SIG-M5 treated with dmso at 0.1 percent for 504 hours (cell line): ENCODE data around the gene LCT.
"Not testable (repeated sequence)": the region's sequence is repeated elsewhere in the genome, so short reads cannot be mapped to it uniquely, and the experiment has no call there.

Source experiments
- DNase-seq: peaks from one replicate; lab custom pipeline; 2025; ENCODE audit not compliant: unreplicated experiment; lab: John Stamatoyannopoulos, UW

Gene LCT

DNA sequence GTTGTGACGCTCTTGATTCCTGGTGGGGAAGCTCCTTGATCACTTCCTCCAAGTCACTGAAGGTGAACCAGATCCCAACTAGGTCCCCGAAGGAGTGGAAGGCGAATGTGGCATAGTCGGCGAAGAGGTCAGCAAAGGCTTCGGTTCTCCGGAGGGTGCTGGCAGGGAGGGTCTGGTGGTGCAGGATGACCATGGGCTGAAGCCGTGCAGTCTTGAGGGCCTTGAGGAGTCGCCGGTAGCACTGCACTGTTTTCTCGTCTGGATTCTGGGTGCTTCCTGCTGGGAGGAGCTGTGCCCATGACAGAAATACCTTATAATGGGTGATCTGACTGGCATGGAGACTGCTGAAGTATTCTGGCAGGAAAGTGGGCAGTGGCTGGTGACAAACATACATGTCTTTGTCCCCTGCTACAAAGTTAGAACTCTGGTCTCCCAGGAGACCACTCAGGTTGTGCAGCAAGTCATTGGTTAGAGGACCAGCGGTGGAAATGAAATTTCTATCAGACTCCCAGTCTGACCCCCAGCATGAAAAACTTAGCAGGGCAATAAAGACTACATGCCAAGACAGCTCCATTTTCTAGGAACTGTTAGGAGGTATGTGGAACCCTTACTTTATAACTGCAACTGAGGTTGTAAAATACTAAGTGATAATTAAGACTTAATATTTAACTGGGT is at the start of gene LCT:
LCT (minus strand) TSS at position 589 of the 675 bp plus-strand sequence; CDS start at position 574, 15 bp downstream.
- no peak for DNase-seq

DNA sequence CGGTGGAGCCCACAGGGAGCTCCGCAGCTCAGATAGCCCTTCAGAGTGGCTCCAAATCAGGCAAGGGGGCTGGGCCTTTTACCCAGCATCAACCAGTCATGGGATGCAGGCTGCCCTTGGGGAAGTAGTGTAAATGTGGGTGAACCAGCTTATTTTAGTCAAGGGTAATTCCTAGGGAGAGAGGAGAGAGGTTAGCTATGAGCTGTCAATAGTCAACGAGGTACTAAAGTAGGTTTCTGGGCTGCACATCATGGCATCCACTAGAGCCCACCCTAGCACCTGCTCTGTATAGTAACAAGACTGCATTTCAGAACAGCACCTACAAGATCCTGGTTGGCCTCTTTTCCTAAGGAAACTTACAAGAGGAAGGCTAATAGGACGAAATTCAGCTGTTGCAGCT is 48.7 kb upstream of the LCT start:
- no peak for DNase-seq

DNA sequence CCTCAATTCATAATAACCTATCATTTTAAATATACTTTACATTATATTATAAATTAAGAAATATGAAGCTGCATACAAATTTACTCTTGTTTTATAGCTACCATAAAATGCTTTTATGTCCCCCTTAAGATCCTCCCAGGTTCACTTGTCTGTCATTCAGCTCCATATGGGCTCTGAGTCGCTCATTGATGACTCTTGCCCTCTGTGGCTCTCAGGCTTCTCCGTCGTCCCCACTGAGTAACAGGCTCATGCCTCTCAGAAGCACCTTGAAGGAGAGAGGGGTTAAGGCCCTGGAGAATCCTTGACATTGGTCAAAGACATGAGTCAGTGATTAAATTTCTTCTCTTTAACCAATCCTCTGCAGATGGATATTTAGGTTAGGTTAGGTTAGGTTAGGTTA is 45.4 kb upstream of the LCT start:
- no peak for DNase-seq

DNA sequence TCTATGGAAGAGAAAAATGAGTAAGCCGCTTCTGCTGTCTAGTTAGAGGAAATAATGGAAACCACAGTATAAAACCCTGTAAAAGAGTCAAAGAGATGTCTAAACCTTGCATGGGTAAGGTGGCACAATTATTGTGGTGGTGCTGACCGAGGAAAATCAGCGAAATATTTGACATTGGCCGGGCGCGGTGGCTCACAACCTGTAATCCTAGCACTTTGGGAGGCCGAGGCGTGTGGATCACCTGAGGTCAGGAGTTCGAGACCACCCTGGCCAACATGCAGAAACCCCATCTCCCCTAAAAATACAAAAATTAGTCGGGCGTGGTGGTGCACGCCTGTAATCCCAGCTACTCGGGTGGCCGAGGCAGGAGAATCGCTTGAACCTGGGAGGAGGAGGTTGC is 39.8 kb upstream of the LCT start:
- DNase-seq = not testable (repeated sequence)

DNA sequence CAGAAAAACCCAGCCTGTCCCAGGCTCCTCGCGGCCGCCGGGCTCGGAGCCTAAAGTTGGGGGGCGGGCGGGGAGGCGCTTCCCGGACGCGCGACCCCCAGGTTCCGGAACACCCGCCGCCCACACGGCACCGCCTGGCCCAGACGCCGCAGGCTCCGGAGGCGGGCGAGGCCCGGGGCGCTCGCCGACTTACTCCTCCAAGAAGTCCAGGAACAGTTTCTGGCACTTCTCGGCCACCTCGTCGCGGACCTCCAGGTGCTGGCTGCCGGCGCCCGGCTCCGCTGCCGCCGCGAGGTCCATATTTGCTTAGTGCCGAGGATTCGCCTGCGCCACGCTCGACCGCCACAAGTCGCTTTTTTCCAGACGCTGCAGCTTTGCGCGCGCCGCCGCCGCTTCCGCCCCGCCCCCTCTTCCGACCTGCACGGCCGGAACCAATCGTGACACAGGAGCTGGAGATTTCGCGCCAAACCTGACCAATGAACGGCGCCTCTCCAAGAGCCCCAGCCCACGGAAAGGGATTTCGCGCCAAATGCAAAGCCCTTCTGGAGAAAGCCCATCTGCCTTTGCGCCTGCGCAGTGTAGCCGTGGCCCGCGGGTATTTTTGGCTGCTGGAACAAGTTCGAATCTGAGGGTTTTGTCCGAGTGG is 39.2 kb upstream of the LCT start, which contains the start of gene MCM6:
MCM6 (minus strand) TSS at position 378 of the 646 bp plus-strand sequence; CDS start at position 300, 78 bp downstream.
- DNase-seq = peak; percentile 98

DNA sequence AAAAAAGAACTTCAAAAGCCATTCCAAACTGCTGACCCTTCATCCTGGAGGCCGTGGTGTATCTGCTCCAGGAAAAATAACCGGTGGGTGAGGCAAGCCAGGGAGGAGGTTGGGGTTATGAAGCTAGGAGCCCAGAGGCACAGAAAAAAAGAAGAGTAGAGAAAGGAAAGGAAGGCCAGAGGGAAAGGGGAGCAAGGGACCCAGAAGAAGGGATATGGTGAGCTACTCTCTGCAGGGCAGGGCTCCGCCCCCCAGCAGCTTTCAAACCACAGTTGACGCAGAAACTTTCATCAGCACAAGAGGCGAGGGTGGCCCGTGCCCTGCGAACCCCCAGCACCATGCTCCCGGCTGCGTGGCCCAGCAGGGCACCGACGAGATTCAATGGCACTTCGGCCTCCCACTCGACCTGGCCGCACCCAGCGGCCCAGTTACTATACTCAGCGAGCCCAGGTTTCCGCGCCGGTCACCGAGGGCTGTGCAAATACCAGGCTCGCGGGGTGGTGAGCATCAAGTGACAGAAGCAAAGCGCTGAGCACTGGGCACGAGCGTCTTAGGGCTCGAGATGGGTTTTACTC is 38.6 kb upstream of the LCT start:
- peak; percentile 75 for DNase-seq

DNA sequence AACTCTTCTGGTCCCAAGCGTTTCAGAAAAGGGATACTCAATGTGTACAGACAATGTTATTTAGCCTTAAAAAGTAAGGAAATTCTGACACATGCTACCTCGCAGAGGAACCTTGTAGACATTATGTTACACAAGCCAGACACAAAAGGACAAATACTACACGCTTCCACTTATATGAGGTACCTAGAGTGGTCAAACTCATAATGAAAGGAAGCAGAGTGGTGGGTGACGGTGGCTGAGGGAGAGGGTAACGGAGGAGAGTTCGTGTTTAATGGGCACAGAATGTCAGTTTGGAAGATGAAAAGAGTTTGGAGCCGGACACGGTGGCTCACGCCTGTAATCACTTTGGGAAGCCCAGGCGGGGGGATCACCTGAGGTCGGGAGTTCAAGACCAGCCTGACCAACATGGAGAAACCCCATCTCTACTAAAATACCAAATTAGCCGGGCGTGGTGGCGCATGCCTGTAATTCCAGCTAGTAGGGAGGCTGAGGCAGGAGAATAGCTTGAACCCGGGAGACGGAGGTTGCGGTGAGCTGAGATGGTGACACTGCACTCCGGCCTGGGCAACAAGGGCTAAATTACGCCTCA is 37.9 kb upstream of the LCT start:
- DNase-seq = peak; percentile 16

DNA sequence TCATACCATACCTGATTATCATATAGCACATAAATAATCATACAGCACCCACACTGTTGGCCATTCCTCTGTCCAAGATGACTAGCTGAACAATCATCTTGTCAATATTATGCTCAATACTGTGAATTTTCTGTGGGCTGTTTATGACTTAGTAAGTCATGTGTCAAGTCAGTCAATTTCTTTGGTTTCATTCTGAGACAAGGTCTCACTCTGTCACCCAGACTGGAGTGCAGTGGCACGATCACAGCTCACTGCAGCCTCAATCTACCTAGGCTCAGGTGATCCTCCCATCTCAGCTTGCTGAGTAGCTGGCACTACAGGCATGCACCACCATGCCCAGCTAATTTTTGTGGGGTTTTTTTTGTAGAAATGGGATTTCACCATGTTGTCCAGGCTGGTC is 33.6 kb upstream of the LCT start:
- no peak for DNase-seq

DNA sequence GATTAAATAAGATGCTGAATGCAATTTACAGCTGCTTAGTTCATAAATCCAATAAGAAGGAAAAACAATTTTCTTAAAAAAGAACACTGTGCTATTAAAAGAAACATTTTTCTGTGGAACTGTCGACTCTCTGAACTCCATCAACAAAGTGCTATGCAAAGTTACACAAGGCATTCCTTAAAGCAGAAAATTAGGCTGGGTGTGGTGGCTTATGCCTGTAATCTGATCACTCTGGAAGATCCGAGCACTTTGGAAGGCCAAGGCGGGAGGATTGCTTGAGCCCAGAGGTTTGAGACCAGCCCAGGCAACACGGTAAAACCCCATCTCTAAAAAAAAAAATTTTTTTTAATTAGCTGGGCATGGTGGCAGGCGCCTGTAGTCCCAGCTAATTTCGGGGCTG is 26.2 kb upstream of the LCT start:
- DNase-seq = no peak

DNA sequence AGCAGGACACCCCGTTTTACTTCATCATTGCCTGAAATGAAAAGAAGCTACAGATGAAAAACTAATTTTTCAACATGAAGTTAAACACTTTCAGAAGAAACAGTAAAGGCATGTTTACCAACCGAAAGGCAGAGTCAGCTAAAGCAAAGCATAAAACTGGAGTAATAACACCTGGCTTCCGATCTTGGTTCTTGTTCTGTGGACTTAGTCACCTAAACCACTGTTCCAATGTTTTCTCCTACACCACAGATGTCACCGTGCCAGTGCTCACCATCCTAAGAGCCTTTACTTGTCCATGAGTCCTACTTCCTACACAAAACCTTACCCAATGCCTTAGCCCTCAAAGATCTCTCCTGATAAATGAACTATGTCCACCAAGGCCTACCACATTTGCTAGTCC is 25.7 kb upstream of the LCT start:
- DNase-seq = no peak

DNA sequence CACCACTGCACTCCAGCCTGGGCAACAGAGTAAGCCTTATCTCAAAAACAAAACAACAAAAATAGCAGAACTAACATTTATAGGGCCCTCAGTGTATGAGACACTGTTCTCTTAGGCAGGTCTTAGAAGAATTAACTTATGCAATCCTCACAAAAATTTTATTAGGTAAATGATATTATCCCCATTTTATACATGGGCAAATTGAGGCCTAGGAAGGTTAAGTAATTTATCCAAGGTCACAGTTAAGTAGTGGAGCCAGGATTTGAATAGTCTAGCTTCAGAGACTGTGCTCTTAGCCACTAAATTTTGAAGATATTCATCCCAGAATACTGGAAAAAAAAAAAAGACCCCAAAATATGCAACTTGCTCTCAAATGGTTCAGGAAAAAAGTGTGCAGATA is 16.4 kb upstream of the LCT start:
- DNase-seq = no peak

DNA sequence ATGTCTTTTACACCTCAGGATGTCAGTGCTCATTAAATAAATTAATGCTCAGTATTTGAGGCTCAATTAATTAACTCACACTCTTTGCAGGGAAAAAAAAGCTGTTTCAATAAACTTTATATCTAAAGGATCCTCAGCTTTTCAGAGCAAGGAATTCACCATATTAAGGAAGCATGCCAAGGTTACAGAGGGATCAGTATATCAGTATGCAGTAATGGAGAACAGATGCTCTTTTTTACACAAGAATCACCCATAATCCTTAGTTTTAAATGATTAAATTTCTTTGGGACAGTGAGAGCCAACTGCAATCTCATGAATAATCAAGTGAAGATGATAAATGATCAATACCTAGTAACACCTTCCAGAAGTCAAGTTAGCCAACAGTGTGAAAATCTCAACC is 14.9 kb upstream of the LCT start:
- no peak for DNase-seq

DNA sequence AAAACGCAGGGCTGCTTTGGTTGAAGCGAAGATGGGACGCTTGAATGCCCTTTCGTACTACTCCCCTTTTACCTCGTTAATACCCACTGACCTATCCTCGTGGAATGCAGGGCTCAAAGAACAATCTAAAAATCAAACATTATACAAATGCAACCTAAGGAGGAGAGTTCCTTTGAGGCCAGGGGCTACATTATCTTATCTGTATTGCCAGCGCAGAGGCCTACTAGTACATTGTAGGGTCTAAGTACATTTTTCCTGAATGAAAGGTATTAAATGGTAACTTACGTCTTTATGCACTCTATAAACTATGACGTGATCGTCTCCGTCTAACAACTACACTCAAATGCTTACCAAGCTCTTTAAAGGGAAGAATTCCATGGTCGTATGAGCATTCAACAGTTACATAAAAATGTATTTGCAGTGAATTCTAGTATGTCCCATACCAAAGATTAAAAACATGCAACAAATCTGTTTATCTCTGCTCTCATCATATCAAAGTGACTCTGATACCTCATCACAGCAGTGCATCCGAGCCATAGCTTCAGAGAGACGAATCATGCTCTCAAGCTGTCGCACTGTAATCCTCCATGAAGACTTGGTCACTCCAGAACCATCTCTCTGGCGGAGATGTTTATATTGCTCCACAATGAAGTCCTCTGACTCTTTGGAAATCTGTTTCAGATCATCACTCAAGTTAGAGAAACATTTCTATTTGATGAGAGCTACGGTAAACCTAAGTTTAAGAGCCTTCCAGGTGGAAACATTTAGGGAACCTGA is 14.1 kb upstream of the LCT start:
- DNase-seq = no peak

DNA sequence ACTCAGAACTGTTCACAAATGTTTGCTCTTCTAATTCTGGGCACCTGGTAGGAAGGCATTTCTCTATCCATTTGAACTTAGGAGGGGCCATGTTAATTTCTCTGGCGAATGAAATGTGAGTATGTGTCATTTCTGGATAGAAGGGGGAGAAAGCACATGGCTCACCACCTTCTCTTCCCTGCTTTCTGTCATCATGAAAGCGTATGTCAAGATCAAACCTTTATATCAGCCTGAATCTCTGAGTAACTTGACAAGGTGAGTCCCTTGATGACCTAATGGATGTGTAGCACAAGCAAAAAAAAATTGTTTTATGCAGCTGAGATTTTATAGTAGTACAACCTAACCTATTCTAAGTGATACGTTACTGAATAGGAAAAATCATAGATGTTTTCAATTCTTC is 12.1 kb upstream of the LCT start:
- no peak for DNase-seq

DNA sequence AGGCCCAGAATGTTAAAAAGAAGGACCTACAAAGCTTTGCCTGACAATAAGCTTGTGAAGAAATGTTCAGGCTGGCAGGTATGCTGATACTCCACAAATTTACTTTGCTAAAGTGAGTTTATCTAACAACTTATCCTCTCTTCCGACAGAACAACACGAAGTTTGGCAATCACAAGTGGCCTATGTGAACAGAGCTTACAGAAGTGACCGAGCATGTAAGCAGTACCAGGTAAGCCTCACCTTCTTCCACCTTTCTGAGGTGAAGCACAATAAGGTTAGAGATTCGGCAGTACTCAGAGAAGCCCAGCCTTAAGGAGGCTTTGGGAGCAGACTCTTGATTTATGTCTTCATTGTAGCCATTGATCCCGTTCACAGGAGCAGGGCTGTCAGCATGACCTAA is 9.0 kb upstream of the LCT start:
- DNase-seq = no peak

DNA sequence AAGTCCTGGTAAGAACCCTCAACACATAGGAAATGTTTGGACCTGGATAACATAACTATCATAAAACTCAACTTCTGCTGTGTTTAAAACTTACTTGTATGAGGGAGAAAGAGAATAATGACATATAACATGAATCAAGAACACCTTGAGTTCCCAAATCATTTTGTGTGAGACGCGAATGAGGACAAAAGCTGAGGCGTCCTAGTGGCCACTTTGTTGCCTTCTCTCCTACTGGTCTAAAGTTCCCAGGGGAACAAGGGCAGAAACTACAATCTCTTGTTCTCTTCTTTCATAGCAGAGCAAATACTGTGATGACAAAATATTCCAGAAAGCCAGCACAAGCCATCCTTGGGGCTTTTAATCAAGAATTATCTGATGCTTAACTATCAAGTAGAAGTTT is 8.3 kb upstream of the LCT start:
- DNase-seq = no peak

DNA sequence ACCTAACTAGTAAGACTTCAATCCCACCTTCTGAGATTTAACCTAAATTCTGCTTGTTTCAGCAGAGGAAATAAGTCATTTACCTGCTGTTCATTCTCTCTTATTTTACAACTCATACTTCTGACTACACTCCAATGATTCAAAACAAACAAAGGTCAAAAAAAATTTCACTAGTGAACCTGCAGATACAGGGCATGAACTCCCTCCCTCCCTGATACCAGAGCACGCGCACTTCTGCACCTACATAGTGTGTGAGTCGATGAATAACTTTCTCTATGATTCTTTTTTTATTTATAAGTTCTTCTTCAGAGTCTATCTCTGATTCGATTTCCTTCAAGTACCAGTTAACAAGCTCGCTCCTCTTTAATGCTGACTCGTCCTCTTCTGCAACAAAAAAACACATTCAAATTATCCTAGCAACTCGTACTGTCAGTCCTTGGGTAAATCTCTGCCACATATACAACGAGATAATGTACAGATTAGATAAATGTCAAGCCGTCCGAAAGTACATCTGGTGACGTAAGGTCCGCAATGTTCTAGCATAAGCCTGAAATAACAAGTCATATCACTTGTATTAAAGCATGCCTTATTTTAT is 7.4 kb upstream of the LCT start:
- no peak for DNase-seq

DNA sequence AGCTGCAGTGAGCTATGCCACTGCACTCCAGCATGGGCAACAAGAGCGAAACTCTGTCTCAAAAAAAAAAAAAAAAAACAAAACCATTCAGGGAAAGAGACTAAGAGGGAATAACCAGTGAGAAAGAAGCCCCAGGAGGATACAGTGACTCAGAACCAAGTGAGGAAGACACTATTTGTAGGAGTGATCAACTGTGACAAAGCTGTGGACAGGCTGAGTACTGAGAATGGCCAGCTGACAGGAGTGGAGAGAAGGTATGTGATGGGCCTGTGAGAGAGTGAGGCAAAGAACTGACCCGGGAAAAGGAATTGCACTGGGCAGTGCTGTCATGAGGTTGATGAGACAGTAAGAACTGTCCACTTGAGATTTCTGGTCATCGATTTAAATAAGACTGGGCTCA is 6.7 kb upstream of the LCT start:
- DNase-seq = no peak

DNA sequence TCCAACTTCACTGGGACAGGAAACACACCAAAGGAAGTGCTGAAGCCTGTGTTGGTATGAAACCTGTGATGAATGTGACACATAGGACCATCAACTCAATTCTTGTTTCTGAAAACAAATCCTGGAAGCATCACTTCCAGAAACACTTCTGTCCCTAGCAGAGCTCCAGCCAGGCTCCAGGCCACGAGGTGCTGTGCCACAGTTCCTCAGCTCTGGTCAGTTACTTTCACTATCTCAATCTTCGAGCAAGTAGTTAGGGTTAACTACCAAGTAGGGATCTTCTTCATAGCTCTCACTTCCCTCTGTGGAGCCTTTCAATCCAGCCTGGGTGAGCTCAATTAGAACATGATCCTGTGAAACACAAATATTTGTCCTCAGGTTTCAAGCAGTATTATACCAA is 3.6 kb upstream of the LCT start:
- no peak for DNase-seq

DNA sequence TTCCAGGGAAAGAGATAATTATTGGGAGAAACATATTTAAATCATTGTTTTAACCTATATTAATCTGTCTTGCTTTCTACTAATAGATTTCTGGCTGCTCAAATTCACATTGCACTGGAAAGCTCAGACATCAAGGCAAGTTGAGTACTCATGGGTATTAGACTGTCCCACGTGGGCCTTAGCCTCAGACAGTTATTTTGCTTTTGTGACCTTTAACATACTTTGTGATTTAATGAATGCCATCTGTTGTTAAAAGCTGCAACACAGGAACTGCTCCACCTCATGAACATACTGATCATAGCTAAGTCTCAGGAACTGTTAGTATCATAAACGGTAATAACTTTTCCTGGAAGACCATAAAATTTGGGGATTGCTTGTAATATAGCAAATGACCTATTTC is 2.7 kb upstream of the LCT start:
- DNase-seq = no peak

DNA sequence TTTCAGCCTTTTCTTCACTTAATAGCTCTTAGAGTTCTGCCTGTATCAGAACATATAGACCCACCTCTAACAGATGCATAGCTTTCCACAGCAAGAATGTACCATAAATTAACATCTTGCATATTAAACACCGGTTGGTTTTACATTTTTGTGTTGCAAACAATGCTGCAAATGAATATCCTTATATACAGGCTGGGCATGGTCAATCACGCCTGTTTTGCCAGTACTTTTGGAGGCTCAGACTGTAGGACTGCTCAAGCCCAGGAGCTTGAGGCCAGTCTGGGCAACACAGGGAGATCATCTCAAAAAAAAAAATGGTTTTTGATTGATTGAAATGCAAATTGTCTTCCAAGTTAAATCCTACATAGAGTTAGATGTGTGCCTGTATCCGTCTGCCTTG is 1.5 kb upstream of the LCT start:
- no peak for DNase-seq
